DMS79 treated with DMSO at 0.1 percent for 48 hours (cell line): ENCODE results near the gene ZNF185.
A peak's percentile ranks its signal among the peaks of the same experiment; 100 is the strongest.

ENCODE experiments used
- DNase-seq: peaks from one replicate; lab custom pipeline; 2025; lab: John Stamatoyannopoulos, UW

Gene ZNF185

DNA sequence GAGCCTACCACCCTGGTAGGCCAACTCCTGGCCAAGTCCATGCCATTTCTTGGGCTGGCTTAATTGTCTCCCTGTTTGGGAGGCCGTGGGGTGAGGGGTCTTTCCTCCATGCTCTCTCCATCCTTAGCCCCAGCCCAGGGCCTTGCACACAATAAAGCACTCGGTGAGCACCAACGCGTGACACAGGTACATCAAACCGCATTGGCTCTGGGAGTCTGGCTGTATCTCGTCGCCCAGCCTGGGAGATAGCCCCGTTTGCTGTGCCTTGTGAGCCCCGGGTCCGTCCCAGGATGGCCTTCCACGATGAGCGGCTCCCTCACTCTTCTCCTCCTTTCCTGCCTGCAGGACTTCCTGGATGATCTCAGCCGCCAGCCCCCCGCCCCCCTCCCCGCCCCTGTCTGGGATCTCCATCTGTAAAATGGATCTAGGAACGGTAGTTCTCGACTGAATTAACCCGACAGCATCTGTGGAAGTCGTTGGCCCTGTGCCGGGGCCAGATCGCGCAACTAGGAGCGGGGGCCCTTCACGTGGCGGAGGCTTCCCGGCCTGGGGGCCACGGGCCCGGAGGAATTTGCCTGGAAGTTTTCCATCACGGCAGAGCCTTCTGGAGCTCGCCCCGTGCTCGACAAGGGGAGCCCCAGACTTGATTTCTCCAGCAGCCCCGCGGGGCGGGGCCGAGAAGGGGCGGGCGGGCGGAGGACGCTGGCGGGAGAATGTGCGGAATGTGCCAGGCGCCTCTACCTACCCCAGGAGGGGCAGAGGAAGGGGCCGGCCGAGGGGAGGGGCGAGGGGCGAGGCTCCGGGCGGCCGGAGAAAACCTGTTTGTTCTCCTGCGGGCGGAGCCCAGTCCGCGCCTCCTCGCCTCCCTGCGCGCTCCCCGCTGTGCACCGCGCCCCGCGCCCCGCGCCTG is at the start of gene ZNF185:
ZNF185 (plus strand) TSS at position 846 of the 910 bp plus-strand sequence. CDS start 16,423 bp downstream, outside the sequence.
- DNase-seq, result no peak

GRCh38 chrX:152850465-152850864 is 47.4 kb upstream of the ZNF185 start:
- DNase-seq, result no peak

GRCh38 chrX:152853986-152854385 is 43.9 kb upstream of the ZNF185 start:
- DNase-seq, result no peak

DNA sequence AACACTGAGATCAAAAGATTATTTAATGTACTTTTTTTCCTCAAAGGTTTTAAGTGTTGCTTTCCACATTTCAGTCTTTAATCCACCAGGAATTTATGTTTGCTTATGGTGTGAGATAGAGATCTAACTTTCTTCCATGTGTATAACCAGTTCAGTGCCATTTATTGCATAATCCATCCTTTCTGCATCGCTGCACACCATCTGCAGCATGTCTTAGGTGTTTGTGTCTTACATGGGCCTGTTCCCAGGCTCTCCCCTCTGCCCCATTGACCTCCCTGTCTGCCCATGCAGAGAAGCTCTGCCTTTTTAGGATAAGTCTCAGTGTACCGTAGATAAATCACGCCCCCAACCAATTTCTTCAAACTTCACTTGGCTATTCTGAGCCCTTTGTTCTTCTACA is 36.8 kb upstream of the ZNF185 start:
- peak; percentile 7 for DNase-seq

DNA sequence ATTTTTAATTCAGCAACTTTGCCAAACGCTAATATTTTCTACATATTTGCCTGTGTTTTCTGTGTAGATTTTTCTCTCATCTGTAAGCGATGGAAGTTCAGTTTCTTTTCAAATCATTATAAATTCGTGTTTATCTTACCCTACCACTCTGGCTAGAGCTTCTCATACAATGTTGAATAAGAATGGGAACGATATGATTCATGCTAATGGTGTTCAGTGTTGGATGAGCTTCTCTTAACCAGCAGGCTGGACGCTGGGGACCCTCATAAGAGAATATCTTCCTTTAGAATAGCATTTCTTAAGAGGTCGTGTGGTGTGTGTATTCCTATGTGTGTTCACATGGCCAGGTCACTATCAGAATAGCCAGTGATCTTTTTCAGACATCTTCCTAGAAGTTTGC is 36.0 kb upstream of the ZNF185 start:
- no peak for DNase-seq

DNA sequence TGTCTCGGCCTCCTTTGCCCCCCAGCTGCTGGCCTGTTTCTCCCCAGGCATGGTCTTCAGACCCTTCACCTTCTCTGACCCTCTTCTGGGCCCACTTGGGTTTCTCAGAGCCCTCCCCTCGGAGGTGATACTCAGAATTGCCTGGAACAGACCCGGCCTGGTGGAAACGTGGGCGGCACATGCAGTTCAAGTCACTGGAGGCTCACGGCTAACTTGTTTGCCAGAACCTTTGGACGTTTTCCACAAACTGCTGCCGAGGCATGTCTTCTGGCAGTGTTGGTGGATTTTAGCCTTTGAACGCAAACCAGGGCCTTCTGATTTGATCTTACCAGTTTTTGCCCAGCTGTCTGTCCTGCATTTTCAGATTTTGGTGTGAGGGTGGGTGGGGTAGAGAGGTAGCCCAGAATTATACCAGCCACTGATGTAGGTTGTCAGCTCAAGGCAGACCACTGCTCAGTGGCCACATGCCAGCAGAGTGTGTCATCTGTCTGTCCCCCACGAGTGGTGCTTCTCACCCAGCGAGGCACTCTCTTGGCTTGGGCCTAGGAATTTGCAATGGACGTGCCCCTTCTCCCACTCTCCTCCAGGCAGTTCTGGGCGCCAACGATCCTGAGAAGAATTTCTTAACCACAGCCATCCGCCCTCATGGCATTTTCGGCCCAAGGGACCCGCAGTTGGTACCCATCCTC is 32.5 kb upstream of the ZNF185 start:
- no peak for DNase-seq

- no peak for DNase-seq
Observed at GRCh38 chrX:152866386-152866785, 31.5 kb upstream of the ZNF185 start.

DNA sequence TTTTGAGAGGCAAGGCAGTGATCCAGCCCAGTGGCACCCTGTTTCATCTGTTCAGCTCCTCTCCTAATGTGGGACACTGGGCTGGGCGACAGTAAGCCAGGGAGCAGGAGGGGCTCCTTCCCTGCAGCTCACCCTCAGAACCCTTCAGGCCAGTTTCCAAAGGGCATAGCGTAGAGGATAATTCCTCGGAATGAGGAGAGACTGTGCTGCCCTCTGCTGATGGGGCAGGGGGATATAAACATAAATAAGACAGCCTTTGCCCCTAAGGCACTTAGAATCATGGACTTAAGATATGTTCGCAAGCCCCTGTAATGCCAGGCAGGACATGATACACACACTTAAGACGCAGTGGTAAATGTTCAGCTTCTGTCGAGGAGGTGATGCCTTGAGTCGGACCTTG is 27.9 kb upstream of the ZNF185 start:
- DNase-seq, result no peak

GRCh38 chrX:152871260-152871659 is 26.6 kb upstream of the ZNF185 start:
- no peak for DNase-seq

GRCh38 chrX:152872522-152872921 is 25.3 kb upstream of the ZNF185 start:
- DNase-seq, result no peak

- no peak for DNase-seq
Observed at GRCh38 chrX:152873361-152873760, 24.5 kb upstream of the ZNF185 start.

DNA sequence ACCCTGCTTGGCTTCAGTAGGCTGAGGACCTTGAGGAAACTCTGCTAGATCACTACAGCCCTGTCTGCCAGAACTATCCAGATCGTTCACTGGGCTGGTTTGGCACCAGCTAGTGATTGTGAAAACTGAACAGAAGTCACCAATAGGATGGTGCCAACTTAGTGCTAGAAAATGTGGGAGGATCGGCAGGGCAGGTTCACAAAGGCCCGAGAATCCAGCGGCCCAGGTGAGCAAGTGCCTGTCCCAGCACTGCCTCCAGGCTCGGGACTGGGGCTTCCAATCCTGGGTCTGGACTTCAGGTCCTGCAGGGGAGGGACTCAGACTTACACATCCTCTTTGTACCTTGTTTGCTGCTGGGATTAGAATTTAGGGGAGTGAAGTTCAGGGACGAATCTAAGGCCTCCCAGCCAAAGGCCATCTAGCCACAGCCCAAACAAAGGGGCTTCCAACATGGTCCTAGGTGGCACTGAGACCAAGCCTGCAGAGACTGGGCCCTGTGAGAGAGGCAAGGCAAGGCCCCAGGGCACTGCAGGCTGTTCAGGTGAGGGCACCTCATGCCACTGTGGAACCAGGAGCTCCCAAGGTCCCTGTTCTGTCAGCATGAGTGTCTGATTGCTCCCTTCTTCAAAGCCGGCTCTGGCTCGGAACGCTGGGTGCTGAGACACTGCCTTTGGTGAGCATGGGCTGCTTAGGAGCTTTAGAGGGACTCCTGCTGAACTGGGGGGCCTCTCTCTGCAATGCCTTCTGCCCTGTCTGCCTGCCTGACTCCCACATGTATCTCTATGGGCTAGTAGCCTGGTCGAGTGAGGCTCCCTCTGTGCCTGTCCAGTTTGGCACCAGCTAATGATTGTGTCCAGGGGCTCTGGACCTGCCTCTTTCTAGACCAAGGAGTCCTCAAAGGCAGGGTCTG is 20.7 kb upstream of the ZNF185 start:
- DNase-seq, result no peak

DNA sequence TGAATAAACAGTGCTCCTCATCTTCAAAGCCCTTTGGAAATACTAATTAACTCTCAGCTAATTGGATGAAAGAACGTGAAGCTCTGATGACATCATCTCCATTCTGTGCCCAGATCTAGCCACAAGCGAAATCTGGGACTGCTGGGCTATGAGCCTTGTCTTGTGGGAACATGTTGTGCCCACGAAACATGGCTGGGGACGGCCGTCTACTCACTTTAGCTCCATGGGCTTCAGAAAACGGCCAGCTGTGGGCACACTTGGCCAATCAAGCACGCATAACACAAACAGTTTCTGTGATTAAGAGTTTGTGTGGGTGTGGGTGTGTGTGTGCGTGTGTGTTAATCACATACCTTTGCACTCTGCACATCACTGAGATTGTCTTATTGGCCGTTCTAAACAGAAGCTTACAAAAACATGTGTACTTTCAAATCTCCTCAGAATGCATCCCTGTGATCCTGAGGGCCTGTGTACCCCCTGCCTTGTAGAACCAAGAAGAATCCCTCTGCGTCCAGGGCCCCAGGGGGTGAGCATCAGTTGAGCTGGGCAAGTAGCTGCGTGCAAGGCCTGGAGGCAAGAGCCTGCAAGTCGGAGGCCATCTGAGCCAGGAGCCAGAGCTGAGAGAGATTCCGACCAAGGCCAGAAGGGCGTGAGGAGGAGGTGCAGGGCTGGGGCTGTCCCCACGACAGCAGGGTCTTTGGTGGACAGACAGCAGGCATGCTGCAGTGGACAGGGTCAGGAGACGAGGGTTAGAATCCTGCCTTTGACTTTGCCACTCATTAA is 18.7 kb upstream of the ZNF185 start:
- no peak for DNase-seq

DNA sequence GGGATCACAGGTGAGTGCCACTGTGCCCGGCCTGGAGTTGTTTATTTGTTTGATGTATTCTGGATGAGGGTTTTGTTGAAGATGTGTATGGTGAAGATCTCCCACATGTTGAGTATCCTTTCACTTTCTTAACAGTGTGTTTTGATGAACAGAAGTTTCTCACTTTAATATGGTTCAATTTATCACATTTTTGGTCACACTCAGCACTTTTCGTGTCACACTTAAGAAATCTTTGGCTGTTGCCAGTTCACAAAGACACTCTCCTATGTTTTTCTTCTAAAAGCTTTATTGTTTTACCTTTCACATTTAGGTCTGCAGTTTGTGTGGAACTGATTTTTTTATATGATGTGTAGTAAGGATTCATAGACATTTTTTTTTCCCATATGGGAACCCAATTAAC is 16.6 kb upstream of the ZNF185 start:
- no peak for DNase-seq

GRCh38 chrX:152884171-152884570 is 13.7 kb upstream of the ZNF185 start:
- no peak for DNase-seq

GRCh38 chrX:152886716-152887115 is 11.2 kb upstream of the ZNF185 start:
- DNase-seq, result no peak

DNA sequence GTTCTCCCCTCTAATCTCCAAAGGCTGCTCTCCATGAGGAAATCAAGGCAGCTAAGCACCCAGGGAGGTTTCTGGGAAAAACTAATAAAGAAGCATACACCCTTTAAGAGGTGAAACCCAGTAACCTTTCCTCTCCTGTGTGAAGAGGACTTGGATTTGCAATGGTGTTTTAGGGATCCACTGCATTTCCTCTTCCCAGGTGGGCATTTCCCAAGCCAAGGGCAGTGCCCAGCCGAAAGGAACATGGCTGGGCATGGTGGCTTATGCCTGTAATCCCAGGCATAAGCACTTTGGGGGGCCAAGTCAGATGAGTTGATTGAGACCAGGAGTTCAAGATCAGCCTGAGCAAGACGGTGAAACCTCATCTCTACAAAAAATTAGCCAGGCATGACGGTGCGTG is 5.4 kb upstream of the ZNF185 start:
- DNase-seq, result no peak

- DNase-seq, result no peak
Observed at GRCh38 chrX:152892999-152893891, 4.6 kb upstream of the ZNF185 start.

DNA sequence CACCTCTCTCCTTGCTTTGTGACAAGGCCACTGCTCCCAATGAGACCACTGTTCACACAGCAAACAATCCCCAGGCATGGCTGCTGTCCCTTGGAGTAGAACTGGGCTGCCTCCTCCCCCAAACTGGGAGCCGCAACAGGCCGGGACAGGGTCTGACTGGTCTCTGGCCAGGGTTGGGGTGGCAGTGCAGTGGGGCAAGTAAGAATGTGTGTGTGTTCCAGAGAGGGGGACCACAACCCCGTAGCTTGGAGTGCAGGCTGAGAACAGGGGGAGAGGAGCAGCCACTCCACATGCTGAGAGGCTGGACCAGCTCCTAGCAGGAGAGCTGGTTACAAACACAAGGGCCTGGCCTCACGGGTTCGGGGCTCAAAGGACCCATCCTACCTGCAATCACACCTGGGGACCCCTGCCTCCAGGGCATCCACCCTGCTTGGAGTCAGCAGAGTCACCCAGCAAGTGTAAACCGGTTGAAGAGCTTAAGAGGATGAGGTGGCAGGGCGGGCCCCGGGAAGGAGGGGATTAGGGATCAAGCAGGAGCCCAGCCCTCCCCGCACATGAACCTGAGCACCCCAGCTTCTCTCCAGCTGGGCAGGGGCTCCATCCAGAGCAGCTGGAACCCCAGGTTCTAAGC is 3.8 kb upstream of the ZNF185 start:
- no peak for DNase-seq

DNA sequence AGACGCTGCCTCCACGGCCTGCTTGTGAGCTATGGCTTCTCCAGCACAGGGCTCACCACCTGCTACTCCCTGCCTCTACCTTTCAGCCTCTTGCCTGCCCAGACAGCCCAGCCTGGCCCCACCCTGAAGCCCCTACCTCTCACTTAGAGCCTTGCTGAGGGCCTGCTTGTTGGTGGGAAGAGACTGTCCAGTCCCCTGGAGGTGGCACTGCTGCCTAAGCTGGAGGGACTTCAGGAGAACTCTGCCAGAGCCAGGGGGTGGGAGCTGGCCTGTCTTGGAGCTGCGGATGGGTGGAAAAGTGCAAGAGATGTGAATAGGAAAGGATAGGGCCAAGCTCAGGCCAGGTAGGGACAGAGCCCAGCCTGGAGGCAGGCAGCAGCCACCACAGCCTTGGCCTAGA is 2.7 kb upstream of the ZNF185 start:
- DNase-seq, result no peak
